ENCODE measurements around the gene CDT1.

DNA sequence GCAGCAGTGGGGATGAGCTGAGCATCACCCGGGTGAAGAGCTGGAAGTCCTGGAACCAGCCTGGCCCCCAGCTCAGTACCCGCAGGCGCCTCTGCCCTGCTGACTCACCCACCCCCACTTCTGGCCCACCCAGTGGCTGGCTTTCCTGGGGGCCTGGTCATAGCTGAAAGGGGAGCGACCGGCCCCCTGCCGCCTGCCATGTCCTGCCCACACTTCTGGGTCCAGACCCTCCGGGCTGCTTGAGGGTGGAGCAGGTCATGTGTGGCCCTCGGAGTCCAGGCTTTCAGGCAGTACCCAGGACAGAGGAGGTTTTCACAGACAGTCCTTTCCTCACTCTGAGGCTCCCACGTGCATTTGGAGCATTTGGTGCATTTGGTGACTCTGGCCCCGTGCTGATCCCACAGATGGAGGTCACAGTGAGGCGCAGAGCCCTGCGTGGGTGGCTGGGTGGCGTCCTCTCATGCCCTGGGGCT is 11.5 kb upstream of the CDT1 start:
- TF ChIP-seq EZH2 (IDR thresholded peaks at IDR 0.05; ENCODE audit: insufficient read depth, poor library complexity, severe bottlenecking) (no peak), EZH2phosphoT487 (IDR thresholded peaks at IDR 0.05; ENCODE audit: insufficient read depth, low read depth) (no peak)
